ENCODE data around the gene LYPD4. TPM values are rescaled to one million over a fixed set of nuclear protein-coding genes. Genes with fewer than 3 reads are reported as not detected.

Gene LYPD4
- total and polyA plus RNA-seq, 7 experiments from 2014 or later: not detected

GRCh38 chr19:41883463-41883820 is 39.0 kb upstream of the LYPD4 start:
- Mint-ChIP-seq H3K36me3 (peaks cover 19 to 40% (median 27%) of the 10 kb centered on the region in 5 donors), H3K4me1 (peaks cover 39 to 57% (median 47%) of the 10 kb centered on the region in 7 donors)
- POLR2A ChIA-PET: interaction anchor here (0.9 to 13.3 kb wide), 8 partner anchors 9 to 68 kb away, joined by 3 to 565 read pairs (median 94); partner anchors contain the start of genes CD79A, ERFL and RPS19

GRCh38 chr19:41882568-41883462 is 38.3 kb upstream of the LYPD4 start, which contains the start of gene ARHGEF1:
Gene ARHGEF1 (plus strand): TSS chr19:41883184. CDS start chr19:41888083, 4,899 bp downstream.
- Histone ChIP-seq H3K4me1 (ENCODE audit: control insufficient read depth in 2 of 2, insufficient read depth in 2 of 2, low read length in 2 of 2) (peaks cover 40 to 46% of the 10 kb centered on the region in 2 donors), H3K27ac (ENCODE audit: low read depth, low read length) (peak within 1 kb of the TSS; percentile 84), H3K36me3 (ENCODE audit: control insufficient read depth in 2 of 3, insufficient read depth in 3 of 3, low read length in 3 of 3) (peaks cover 0 to 23% (median 0%) of the 10 kb centered on the region in 3 experiments), H3K9me3 (ENCODE audit: control insufficient read depth in 2 of 3, low read length in 3 of 3) (no peaks in the 10 kb centered on the region), H3K27me3 (ENCODE audit: control insufficient read depth in 2 of 2, insufficient read depth in 2 of 2, low read length in 2 of 2) (no peaks in the 10 kb centered on the region), H3K4me3 (ENCODE audit: low read length) (peak within 1 kb of the TSS; percentile 99)
- POLR2A ChIA-PET: interaction anchor here (0.9 to 13.3 kb wide), 10 partner anchors 8 to 329 kb away, joined by 3 to 565 read pairs (median 50); partner anchors contain the start of genes CD79A, ERFL and RPS19
- ATAC-seq (no peak), DNase-seq (peak; percentile 47 to 76 (median 66))
- Mint-ChIP-seq H3K27me3 (no peaks in the 10 kb centered on the region), H3K27ac (peak within 1 kb of the TSS; percentile 93 to 100 (median 99)), H3K36me3 (peaks cover 16 to 34% (median 25%) of the 10 kb centered on the region in 5 donors), H3K9me3 (peaks cover 0 to 4% (median 0%) of the 10 kb centered on the region in 11 donors), H3K4me3 (peak within 1 kb of the TSS; percentile 93 to 100 (median 98)), H3K4me1 (peaks cover 35 to 57% (median 49%) of the 10 kb centered on the region in 7 donors)
- intact Hi-C loops (cut with micrococcal nuclease): loop anchor here (5.0 to 10.0 kb wide), 6 partner anchors 192 to 402 kb away; partner anchors contain the start of genes GRIK5 (in 2 of the 2), ZNF574 (in 2 of the 2), DEDD2 (in 1 of the 2) and GSK3A (in 1 of the 2)
- CTCF ChIA-PET: interaction anchor here (1.0 to 9.0 kb wide), 2 partner anchors 9 to 23 kb away, joined by 3 to 151 read pairs; partner anchors contain the start of genes CD79A and RPS19

More at GRCh38 chr19:41883463-41883820, 39.0 kb upstream of the LYPD4 start:
- no peaks in the 10 kb centered on the region for H3K27me3 ChIP-seq (ENCODE audit: control insufficient read depth in 2 of 2, insufficient read depth in 2 of 2, low read length in 2 of 2)
- peaks cover 0 to 4% (median 0%) of the 10 kb centered on the region in 11 donors for H3K9me3 Mint-ChIP-seq
- no peaks in the 10 kb centered on the region for H3K27me3 Mint-ChIP-seq
- peak overlapping the region; percentile 99 for H3K4me3 ChIP-seq (ENCODE audit: low read length)
- peaks cover 0 to 23% (median 0%) of the 10 kb centered on the region in 3 experiments for H3K36me3 ChIP-seq (ENCODE audit: control insufficient read depth in 2 of 3, insufficient read depth in 3 of 3, low read length in 3 of 3)
- CTCF ChIA-PET: interaction anchor here (1.0 to 9.0 kb wide), 2 partner anchors 10 to 23 kb away, joined by 3 to 151 read pairs; partner anchors contain the start of genes CD79A and RPS19
- no peak for ATAC-seq
- intact Hi-C loops (cut with micrococcal nuclease): loop anchor here (5.0 to 10.0 kb wide), 6 partner anchors 191 to 401 kb away; partner anchors contain the start of genes GRIK5 (in 2 of the 2), ZNF574 (in 2 of the 2), DEDD2 (in 1 of the 2) and GSK3A (in 1 of the 2)
- peak overlapping the region; percentile 92 to 100 (median 98) for H3K4me3 Mint-ChIP-seq
- no peaks in the 10 kb centered on the region for H3K9me3 ChIP-seq (ENCODE audit: control insufficient read depth in 2 of 3, low read length in 3 of 3)
- DNase-seq: peak in 1 of 9 donors; percentile 31
- peak overlapping the region; percentile 93 to 99 (median 98) for H3K27ac Mint-ChIP-seq
- peaks cover 34 to 44% of the 10 kb centered on the region in 2 donors for H3K4me1 ChIP-seq (ENCODE audit: control insufficient read depth in 2 of 2, insufficient read depth in 2 of 2, low read length in 2 of 2)
- H3K27ac ChIP-seq (ENCODE audit: low read depth, low read length): peak overlapping the region; percentile 84

GRCh38 chr19:41880329-41880708 is 35.8 kb upstream of the LYPD4 start:
- peaks cover 39 to 74% (median 57%) of the 10 kb centered on the region in 7 donors for H3K4me1 Mint-ChIP-seq
- H3K9me3 ChIP-seq (ENCODE audit: control insufficient read depth in 2 of 3, low read length in 3 of 3): no peaks in the 10 kb centered on the region
- ChIA-PET CTCF (no interaction called here), POLR2A (interaction anchor here (0.6 to 13.3 kb wide), 4 partner anchors 7 to 308 kb away, joined by 3 to 565 read pairs (median 12); partner anchors contain the start of genes CD79A and RPS19)
- H3K9me3 Mint-ChIP-seq: peaks cover 0 to 4% (median 0%) of the 10 kb centered on the region in 11 donors
- H3K27me3 ChIP-seq (ENCODE audit: control insufficient read depth in 2 of 2, insufficient read depth in 2 of 2, low read length in 2 of 2): no peaks in the 10 kb centered on the region
- H3K4me3 ChIP-seq (ENCODE audit: low read length): no peak overlapping the region
- H3K27ac Mint-ChIP-seq: peak overlapping the region; percentile 24 to 99 (median 93)
- H3K4me3 Mint-ChIP-seq: peak overlapping the region in 9 of 10 donors; percentile 8 to 73 (median 34)
- peak overlapping the region; percentile 53 for H3K27ac ChIP-seq (ENCODE audit: low read depth, low read length)
- peaks cover 59 to 62% of the 10 kb centered on the region in 2 donors for H3K4me1 ChIP-seq (ENCODE audit: control insufficient read depth in 2 of 2, insufficient read depth in 2 of 2, low read length in 2 of 2)
- peaks cover 0 to 16% (median 0%) of the 10 kb centered on the region in 3 experiments for H3K36me3 ChIP-seq (ENCODE audit: control insufficient read depth in 2 of 3, insufficient read depth in 3 of 3, low read length in 3 of 3)
- peaks cover 10 to 16% (median 10%) of the 10 kb centered on the region in 5 donors for H3K36me3 Mint-ChIP-seq
- H3K27me3 Mint-ChIP-seq: no peaks in the 10 kb centered on the region
- DNase-seq (no peak), ATAC-seq (no peak)
- intact Hi-C loops (cut with micrococcal nuclease): loop anchor here (5.0 to 10.0 kb wide), 6 partner anchors 194 to 404 kb away; partner anchors contain the start of genes GRIK5 (in 2 of the 2), ZNF574 (in 2 of the 2), DEDD2 (in 1 of the 2) and GSK3A (in 1 of the 2)

- Mint-ChIP-seq H3K4me3 (peak overlapping the region in 9 of 10 donors; percentile 8 to 73 (median 34)), H3K4me1 (peaks cover 35 to 72% (median 55%) of the 10 kb centered on the region in 7 donors), H3K27me3 (no peaks in the 10 kb centered on the region), H3K36me3 (peaks cover 6 to 14% (median 10%) of the 10 kb centered on the region in 5 donors), H3K27ac (peak overlapping the region; percentile 33 to 99 (median 93)), H3K9me3 (peaks cover 0 to 4% (median 0%) of the 10 kb centered on the region in 11 donors)
- no peak for ATAC-seq
- no peak for DNase-seq
- H3K27me3 ChIP-seq (ENCODE audit: control insufficient read depth in 2 of 2, insufficient read depth in 2 of 2, low read length in 2 of 2): no peaks in the 10 kb centered on the region
- peaks cover 0 to 16% (median 0%) of the 10 kb centered on the region in 3 experiments for H3K36me3 ChIP-seq (ENCODE audit: control insufficient read depth in 2 of 3, insufficient read depth in 3 of 3, low read length in 3 of 3)
- H3K4me3 ChIP-seq (ENCODE audit: low read length): no peak overlapping the region
- ChIA-PET CTCF (no interaction called here), POLR2A (interaction anchor here (0.6 to 13.3 kb wide), 4 partner anchors 6 to 308 kb away, joined by 3 to 565 read pairs (median 12); partner anchors contain the start of genes CD79A and RPS19)
- intact Hi-C loops (cut with micrococcal nuclease): loop anchor here (5.0 to 10.0 kb wide), 6 partner anchors 195 to 405 kb away; partner anchors contain the start of genes GRIK5 (in 2 of the 2), ZNF574 (in 2 of the 2), DEDD2 (in 1 of the 2) and GSK3A (in 1 of the 2)
- no peaks in the 10 kb centered on the region for H3K9me3 ChIP-seq (ENCODE audit: control insufficient read depth in 2 of 3, low read length in 3 of 3)
- peak overlapping the region; percentile 86 for H3K27ac ChIP-seq (ENCODE audit: low read depth, low read length)
- H3K4me1 ChIP-seq (ENCODE audit: control insufficient read depth in 2 of 2, insufficient read depth in 2 of 2, low read length in 2 of 2): peaks cover 63 to 65% of the 10 kb centered on the region in 2 donors
Observed at GRCh38 chr19:41879670-41880328, 35.3 kb upstream of the LYPD4 start.

GRCh38 chr19:41879080-41879479 is 34.6 kb upstream of the LYPD4 start:
- peaks cover 0 to 10% (median 0%) of the 10 kb centered on the region in 3 experiments for H3K36me3 ChIP-seq (ENCODE audit: control insufficient read depth in 2 of 3, insufficient read depth in 3 of 3, low read length in 3 of 3)
- ChIA-PET CTCF (no interaction called here), POLR2A (interaction anchor here (0.5 to 11.3 kb wide), 3 partner anchors 8 to 33 kb away, joined by 3 to 565 read pairs (median 7); partner anchors contain the start of gene ARHGEF1)
- no peaks in the 10 kb centered on the region for H3K27me3 ChIP-seq (ENCODE audit: control insufficient read depth in 2 of 2, insufficient read depth in 2 of 2, low read length in 2 of 2)
- peak overlapping the region; percentile 86 for H3K27ac ChIP-seq (ENCODE audit: low read depth, low read length)
- H3K4me3 ChIP-seq (ENCODE audit: low read length): no peak overlapping the region
- H3K4me3 Mint-ChIP-seq: peak overlapping the region in 3 of 10 donors; percentile 5 to 82 (median 6)
- H3K36me3 Mint-ChIP-seq: peaks cover 6 to 12% (median 10%) of the 10 kb centered on the region in 5 donors
- H3K4me1 ChIP-seq (ENCODE audit: control insufficient read depth in 2 of 2, insufficient read depth in 2 of 2, low read length in 2 of 2): peaks cover 66 to 72% of the 10 kb centered on the region in 2 donors
- peak overlapping the region in 8 of 9 donors; percentile 94 to 99 (median 98) for H3K27ac Mint-ChIP-seq
- DNase-seq: no peak
- peaks cover 0 to 4% (median 0%) of the 10 kb centered on the region in 11 donors for H3K9me3 Mint-ChIP-seq
- H3K4me1 Mint-ChIP-seq: peaks cover 32 to 77% (median 54%) of the 10 kb centered on the region in 7 donors
- intact Hi-C loops (cut with micrococcal nuclease): no loop called here
- H3K27me3 Mint-ChIP-seq: no peaks in the 10 kb centered on the region
- ATAC-seq: no peak
- H3K9me3 ChIP-seq (ENCODE audit: control insufficient read depth in 2 of 3, low read length in 3 of 3): no peaks in the 10 kb centered on the region

Data from naive thymus-derived CD4-positive, alpha-beta T cell (primary cell).